Activated CD4-positive, alpha-beta T cell treated with anti-CD3 and anti-CD28 coated beads, Interleukin-2, amount 50 U/mL, for 48 hours (primary cell): ENCODE data around the gene GALNT10.

Experiments used
- DNase-seq, 2 experiments: peaks; one replicate each; pipeline ENCODE4 v3.0.0-alpha.2; 2020

GALNT10 gene

DNA sequence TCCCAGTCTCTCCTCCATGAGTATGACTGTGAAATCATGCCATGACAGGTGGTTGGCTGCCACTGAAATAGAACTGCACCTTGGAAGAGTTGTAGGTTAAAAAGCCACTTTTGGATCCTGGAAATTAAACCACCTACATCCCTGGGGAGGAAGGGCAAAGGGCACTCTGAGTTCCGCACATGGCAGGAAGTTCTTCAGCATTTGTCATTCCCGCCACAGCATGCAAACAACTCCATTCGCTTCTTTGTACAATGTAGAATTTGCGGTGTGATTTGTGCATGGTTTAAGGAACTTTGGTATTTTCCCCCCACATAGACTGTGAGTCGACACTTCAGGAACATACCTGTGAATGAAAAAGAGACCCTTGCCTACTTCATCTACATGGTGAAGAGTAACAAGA, 265.1 kb downstream of the GALNT10 start:
- no peak for DNase-seq

DNA sequence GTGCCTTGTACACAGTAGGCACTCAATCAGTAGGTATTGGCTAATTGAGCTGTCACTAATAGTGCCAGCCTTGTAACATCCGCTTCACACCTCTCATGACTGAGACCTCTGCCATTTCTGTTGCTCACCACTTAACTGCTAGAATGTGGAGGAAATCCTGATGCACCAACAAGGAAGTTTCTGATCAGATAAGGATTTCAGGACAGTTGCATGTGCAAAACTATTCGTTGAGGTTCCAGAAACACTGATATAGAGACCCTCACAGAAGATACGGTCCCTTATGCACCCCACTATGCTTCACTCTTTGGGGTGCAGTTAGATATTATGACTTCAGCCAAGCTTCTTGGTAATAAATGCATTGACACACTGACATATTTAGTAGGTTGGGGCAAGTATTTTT, 266.0 kb downstream of the GALNT10 start:
- no peak for DNase-seq

DNA sequence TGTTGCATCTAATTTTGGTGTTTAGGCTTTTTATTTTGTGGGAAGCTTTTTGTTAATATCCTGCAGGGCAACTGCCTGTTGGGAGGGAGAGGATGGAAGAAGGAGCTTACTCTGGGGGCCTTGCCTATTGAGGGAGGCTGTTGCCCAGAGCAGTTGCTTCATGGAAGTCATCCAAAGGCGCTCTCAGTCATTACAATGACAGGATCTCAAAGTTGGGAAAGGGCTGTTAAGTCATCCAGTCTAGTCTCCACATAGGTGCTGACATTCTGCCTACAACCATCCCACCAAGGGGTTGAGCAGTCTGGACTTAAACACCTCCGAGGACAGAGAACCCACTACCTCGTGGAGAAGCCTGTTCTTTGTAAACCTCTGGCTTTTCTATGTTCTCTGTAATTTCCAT, 268.5 kb downstream of the GALNT10 start:
- DNase-seq, result no peak

DNA sequence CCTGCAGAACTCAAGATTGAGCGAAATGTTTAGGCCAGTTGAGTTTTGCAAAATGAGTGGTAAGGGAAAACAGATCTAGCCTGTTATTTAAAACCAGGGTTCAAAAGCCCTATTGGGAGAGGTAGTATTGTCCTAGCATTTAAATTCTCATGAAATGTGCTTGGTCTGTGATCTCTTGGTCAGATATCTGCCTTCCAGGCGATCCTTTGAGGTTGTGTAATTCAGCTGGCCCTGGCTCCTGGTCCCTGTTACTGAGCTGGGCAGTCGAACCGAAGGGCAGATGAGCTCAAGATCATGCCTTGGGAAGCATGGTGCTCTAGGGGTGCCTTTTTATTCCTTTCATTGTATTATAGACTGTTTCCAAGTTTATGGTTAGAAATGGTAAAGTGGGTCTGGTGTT, 269.6 kb downstream of the GALNT10 start:
- DNase-seq, result no peak

DNA sequence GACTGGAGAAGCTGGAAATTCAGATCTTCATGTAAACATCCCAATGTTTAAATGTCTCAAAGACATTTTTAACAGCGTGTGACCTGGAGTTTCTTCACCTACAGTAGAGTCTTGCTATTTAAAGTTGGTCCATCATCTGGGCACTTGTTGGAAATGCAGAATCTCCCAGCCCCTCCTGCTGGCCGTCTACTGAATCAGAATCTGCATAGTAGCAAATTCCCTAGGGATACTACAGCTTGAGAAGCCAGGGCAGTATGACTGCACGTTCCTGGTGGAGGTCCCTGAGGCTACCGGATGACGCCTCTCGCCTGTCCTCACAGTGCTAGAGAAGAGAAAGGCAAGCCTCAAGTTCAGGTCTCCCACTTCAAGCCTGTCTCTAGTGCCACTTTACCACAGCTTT, 271.0 kb downstream of the GALNT10 start:
- no peak for DNase-seq

DNA sequence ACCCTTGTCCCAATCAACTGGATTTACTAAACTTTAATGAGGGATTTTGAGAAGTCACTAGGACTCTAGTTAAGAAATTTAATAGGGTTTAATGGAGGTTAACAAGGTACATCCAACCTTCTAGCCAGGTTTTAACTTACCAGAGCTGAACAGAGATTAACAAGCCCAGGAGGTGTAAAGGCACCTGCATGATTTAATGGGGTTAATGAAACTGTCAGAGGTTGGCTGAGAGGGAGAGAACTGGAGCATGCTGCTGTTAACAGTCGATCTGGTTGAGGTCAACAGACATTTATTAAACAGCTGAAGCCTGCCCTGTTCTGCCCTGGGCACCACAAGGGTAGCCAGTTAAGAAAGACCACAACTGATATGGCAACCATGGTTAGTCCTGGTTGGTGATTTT, 273.9 kb downstream of the GALNT10 start:
- no peak for DNase-seq

DNA sequence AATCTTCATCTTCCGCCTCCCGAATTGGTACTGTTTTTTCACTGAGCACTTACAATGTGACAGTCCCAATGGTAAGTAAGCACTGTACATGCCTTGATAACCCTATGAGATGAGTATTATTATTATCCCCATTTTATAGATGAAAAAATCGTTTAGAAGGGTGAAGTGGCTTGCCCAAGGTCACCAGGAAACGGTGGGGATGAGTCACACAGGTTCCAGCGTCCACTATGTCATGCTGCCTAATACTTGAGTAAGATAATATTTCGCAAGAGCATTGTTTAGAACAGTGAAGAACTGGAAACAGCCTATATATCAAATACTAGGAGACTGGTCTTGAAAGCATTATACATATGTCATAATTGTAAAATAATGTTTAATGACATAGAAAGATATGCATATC, 274.6 kb downstream of the GALNT10 start:
- DNase-seq, result no peak

DNA sequence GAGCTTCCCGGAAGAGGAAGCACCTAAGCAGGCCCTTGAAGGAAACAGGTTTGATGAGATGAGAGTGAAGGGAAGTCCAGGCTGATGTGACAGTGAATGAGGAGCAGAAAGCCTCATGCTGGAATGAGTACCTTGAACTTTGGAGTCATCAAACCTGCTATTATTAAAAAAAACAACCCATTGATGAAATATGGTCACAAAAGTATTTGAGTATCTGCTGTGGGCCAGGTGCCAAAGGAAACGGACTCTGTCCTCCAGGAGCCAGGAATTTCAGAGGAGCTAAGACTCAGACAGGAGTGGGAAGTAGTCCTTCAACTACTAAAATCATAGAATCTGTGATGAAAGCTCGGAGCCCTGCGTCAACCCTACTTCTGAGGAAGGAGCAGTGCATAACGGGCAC, 275.6 kb downstream of the GALNT10 start:
- no peak for DNase-seq

DNA sequence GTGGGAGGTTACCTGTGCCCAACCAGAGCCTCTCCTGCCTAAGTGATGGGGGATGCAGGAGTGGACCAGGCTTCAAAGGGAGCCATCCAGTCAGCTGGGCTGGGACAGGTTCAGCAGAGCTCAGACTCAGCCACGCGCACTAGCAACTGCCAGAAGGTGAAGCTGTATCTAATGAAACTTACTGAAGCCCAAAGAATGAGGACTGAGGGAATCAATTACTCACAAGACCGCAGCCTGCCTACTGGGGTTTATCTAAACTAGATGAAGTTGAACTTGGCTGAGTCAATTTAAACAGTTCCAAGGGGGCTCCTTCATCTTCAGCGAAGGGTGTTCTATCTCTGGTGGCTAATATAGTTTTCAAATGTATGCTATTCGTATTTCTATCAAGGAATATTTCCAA, 276.1 kb downstream of the GALNT10 start:
- no peak for DNase-seq

DNA sequence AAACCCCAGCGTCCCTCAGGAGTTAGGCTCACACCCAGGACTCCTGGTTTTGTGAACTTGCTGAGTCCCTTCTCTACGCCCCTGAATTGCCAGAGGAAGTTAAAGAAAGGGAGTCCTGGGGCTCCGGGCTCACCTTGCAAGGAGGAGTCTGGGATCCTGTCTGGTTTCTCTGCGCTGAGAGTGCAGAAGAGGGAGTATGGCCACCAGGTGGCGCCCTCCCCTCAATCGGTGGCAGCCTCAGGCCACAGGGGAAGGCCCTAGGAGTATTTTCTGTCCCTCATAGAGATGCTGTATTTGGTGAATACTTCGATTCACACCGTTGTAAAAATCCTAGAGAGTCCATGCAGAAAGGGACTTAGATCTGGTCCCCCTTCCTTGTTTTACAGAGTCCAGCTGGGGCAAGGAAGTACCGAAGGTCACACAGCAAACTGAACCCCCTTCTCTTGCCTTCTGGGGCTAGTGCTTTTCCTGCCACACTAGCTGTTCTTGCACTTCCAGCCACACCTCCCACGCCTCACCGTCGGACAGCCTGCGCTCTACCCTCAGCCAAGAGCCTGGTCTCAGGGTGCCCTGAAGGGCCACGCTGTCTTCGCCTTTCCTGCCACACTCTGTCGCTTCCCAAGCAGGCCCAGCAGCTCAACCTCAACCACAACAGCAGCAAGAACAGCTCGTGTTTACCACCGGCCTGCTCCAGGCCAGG, 277.3 kb downstream of the GALNT10 start:
- peak; percentile 86 to 87 for DNase-seq

DNA sequence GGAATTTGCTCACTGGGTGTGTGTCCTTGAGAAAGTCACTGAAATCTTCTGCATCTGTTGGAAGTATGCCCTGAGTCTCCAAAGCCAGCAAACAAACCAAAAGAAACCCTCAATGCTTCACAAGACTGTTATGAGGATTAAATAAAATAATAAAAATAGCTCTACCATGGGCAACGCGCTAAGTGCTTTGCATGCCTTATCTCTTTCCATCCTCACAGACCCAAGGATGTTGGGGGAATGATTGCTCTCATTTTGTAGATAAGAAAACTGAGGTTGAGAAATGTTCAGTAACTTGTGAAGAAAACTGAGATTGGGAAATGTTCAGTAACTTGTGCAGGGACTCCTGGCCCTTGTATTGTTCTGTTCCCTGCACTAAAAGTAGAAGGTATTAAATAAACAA, 279.6 kb downstream of the GALNT10 start:
- DNase-seq, result no peak
